ENCODE measurements around the gene RTN4RL1.

Gene RTN4RL1

DNA sequence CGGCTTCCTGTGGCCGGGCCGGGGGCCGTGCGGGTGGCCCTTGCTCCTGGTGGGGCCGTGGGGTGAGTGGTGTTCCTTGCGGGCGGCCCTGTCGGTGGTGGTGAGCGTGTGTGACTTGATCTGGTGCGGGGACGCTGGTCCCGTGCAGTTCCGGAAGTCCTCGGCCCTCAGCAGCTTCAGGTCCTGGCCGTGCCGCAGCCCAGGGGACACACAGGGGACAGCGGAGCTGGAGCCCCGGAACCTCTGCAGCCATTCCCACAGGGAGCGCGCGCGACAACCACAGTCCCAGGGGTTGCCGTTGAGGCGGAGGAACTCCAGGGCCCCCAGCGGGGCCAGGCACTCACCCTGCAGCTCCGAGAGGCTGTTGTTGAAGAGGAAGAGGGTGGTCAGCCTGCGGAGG is 88.4 kb downstream of the RTN4RL1 start:
- Histone ChIP-seq H3K79me1 (replicated peaks; ENCODE audit: low read length, poor library complexity, severe bottlenecking) (no peaks in the 10 kb centered on the region), H3K36me3 (ENCODE audit: control insufficient read depth in 1 of 2, insufficient read depth in 2 of 2, low read depth in 1 of 2, low read length in 2 of 2) (peaks cover 0 to 8% of the 10 kb centered on the region in 2 experiments), H3K4ac (ENCODE audit: low read depth in 1 of 2, low read length in 2 of 2) (no peak overlapping the region), H4K8ac (ENCODE audit: low read length) (no peak overlapping the region), H2BK15ac (ENCODE audit: low read depth, poor library complexity, severe bottlenecking) (no peak overlapping the region), H3K9me3 (ENCODE audit: control insufficient read depth, low read length) (no peaks in the 10 kb centered on the region), H3K18ac (ENCODE audit: low read depth in 1 of 2, low read length in 2 of 2) (no peak overlapping the region), H3K4me2 (ENCODE audit: low read length, poor library complexity, severe bottlenecking) (no peak overlapping the region), H2BK5ac (ENCODE audit: low read depth, low read length, poor library complexity, severe bottlenecking) (no peak overlapping the region), H2BK120ac (ENCODE audit: low read depth, low read length) (no peak overlapping the region), H3K14ac (ENCODE audit: low read length in 2 of 2) (no peak overlapping the region), H2BK12ac (ENCODE audit: low read length in 2 of 2) (no peak overlapping the region), H3K27ac (ENCODE audit: low read length, poor library complexity, severe bottlenecking) (no peak overlapping the region), H3K27me3 (ENCODE audit: control insufficient read depth in 1 of 2, insufficient read depth in 1 of 2, low read length in 2 of 2) (peaks cover 41 to 52% of the 10 kb centered on the region in 2 experiments), H4K91ac (ENCODE audit: low read length) (no peak overlapping the region), H3K23ac (ENCODE audit: low read length in 2 of 2) (no peak overlapping the region), H3K4me1 (ENCODE audit: control insufficient read depth, insufficient read depth, low read depth, low read length) (peaks cover 11% of the 10 kb centered on the region), H2AFZ (ENCODE audit: low read depth, low read length) (no peak overlapping the region), H2AK5ac (ENCODE audit: low read length, severe bottlenecking) (no peak overlapping the region), H3K9ac (ENCODE audit: low read length) (no peak overlapping the region), H3K4me3 (ENCODE audit: insufficient read depth in 1 of 2, low read depth in 1 of 2, low read length in 2 of 2) (no peak overlapping the region)
- WGBS: 92% methylated on average over 28 of the region's 28 CpGs
- DNase-seq: no peak

DNA sequence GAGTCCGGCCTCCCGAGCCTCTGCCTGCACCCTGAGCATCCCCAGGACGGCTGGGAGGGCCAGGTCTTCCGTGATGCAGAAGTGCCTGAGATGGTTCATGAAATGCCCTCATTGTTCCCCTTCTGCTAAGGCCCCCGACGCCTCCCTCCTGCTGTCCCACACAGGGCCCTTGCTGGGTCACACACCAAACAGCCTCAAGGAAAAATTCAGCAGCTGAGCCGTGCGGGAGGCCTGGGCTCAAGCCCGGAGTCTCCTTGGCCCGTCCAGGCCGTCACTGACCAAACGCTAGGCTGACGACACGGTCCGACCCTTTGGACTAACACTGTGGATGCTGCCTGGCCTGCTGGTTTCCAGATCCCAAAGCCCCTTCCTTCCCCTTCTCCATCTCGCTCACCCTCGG is 90.2 kb downstream of the RTN4RL1 start:
- Histone ChIP-seq H2BK5ac (ENCODE audit: low read depth, low read length, poor library complexity, severe bottlenecking) (no peak overlapping the region), H4K91ac (ENCODE audit: low read length) (no peak overlapping the region), H4K8ac (ENCODE audit: low read length) (no peak overlapping the region), H3K23ac (ENCODE audit: low read length in 2 of 2) (no peak overlapping the region), H3K27me3 (ENCODE audit: control insufficient read depth in 1 of 2, insufficient read depth in 1 of 2, low read length in 2 of 2) (peaks cover 45 to 48% of the 10 kb centered on the region in 2 experiments), H2AFZ (ENCODE audit: low read depth, low read length) (no peak overlapping the region), H2BK15ac (ENCODE audit: low read depth, poor library complexity, severe bottlenecking) (no peak overlapping the region), H3K36me3 (ENCODE audit: control insufficient read depth in 1 of 2, insufficient read depth in 2 of 2, low read depth in 1 of 2, low read length in 2 of 2) (peaks cover 0 to 8% of the 10 kb centered on the region in 2 experiments), H3K4me2 (ENCODE audit: low read length, poor library complexity, severe bottlenecking) (no peak overlapping the region), H2AK5ac (ENCODE audit: low read length, severe bottlenecking) (no peak overlapping the region), H3K18ac (ENCODE audit: low read depth in 1 of 2, low read length in 2 of 2) (no peak overlapping the region), H2BK12ac (ENCODE audit: low read length in 2 of 2) (no peak overlapping the region), H3K9me3 (ENCODE audit: control insufficient read depth, low read length) (no peaks in the 10 kb centered on the region), H3K4ac (ENCODE audit: low read depth in 1 of 2, low read length in 2 of 2) (no peak overlapping the region), H3K27ac (ENCODE audit: low read length, poor library complexity, severe bottlenecking) (no peak overlapping the region), H3K4me1 (ENCODE audit: control insufficient read depth, insufficient read depth, low read depth, low read length) (peaks cover 10% of the 10 kb centered on the region), H3K79me1 (replicated peaks; ENCODE audit: low read length, poor library complexity, severe bottlenecking) (no peaks in the 10 kb centered on the region), H2BK120ac (ENCODE audit: low read depth, low read length) (no peak overlapping the region), H3K14ac (ENCODE audit: low read length in 2 of 2) (no peak overlapping the region), H3K9ac (ENCODE audit: low read length) (no peak overlapping the region), H3K4me3 (ENCODE audit: insufficient read depth in 1 of 2, low read depth in 1 of 2, low read length in 2 of 2) (no peak overlapping the region)
- DNase-seq: no peak
- 83% methylated on average over 17 of the region's 17 CpGs for WGBS

- no peak overlapping the region for H3K27ac ChIP-seq (ENCODE audit: low read length, poor library complexity, severe bottlenecking)
- H2AFZ ChIP-seq (ENCODE audit: low read depth, low read length): no peak overlapping the region
- H4K8ac ChIP-seq (ENCODE audit: low read length): no peak overlapping the region
- H3K9ac ChIP-seq (ENCODE audit: low read length): no peak overlapping the region
- no peak overlapping the region for H3K23ac ChIP-seq (ENCODE audit: low read length in 2 of 2)
- no peak overlapping the region for H4K91ac ChIP-seq (ENCODE audit: low read length)
- no peaks in the 10 kb centered on the region for H3K79me1 ChIP-seq (replicated peaks; ENCODE audit: low read length, poor library complexity, severe bottlenecking)
- no peak overlapping the region for H3K4me3 ChIP-seq (ENCODE audit: insufficient read depth in 1 of 2, low read depth in 1 of 2, low read length in 2 of 2)
- H2BK5ac ChIP-seq (ENCODE audit: low read depth, low read length, poor library complexity, severe bottlenecking): no peak overlapping the region
- H3K36me3 ChIP-seq (ENCODE audit: control insufficient read depth in 1 of 2, insufficient read depth in 2 of 2, low read depth in 1 of 2, low read length in 2 of 2): peaks cover 0 to 8% of the 10 kb centered on the region in 2 experiments
- H2BK12ac ChIP-seq (ENCODE audit: low read length in 2 of 2): no peak overlapping the region
- H3K18ac ChIP-seq (ENCODE audit: low read depth in 1 of 2, low read length in 2 of 2): no peak overlapping the region
- H3K14ac ChIP-seq (ENCODE audit: low read length in 2 of 2): no peak overlapping the region
- 89% methylated on average over 23 of the region's 27 CpGs for WGBS
- peaks cover 8% of the 10 kb centered on the region for H3K4me1 ChIP-seq (ENCODE audit: control insufficient read depth, insufficient read depth, low read depth, low read length)
- no peak for DNase-seq
- H3K27me3 ChIP-seq (ENCODE audit: control insufficient read depth in 1 of 2, insufficient read depth in 1 of 2, low read length in 2 of 2): peaks cover 49% of the 10 kb centered on the region in 2 experiments
- H3K4ac ChIP-seq (ENCODE audit: low read depth in 1 of 2, low read length in 2 of 2): no peak overlapping the region
- no peaks in the 10 kb centered on the region for H3K9me3 ChIP-seq (ENCODE audit: control insufficient read depth, low read length)
- no peak overlapping the region for H2BK120ac ChIP-seq (ENCODE audit: low read depth, low read length)
- no peak overlapping the region for H2BK15ac ChIP-seq (ENCODE audit: low read depth, poor library complexity, severe bottlenecking)
- H2AK5ac ChIP-seq (ENCODE audit: low read length, severe bottlenecking): no peak overlapping the region
- H3K4me2 ChIP-seq (ENCODE audit: low read length, poor library complexity, severe bottlenecking): no peak overlapping the region
These were observed 91.0 kb downstream of the RTN4RL1 start for GRCh38 chr17:1933875-1934715.

DNA sequence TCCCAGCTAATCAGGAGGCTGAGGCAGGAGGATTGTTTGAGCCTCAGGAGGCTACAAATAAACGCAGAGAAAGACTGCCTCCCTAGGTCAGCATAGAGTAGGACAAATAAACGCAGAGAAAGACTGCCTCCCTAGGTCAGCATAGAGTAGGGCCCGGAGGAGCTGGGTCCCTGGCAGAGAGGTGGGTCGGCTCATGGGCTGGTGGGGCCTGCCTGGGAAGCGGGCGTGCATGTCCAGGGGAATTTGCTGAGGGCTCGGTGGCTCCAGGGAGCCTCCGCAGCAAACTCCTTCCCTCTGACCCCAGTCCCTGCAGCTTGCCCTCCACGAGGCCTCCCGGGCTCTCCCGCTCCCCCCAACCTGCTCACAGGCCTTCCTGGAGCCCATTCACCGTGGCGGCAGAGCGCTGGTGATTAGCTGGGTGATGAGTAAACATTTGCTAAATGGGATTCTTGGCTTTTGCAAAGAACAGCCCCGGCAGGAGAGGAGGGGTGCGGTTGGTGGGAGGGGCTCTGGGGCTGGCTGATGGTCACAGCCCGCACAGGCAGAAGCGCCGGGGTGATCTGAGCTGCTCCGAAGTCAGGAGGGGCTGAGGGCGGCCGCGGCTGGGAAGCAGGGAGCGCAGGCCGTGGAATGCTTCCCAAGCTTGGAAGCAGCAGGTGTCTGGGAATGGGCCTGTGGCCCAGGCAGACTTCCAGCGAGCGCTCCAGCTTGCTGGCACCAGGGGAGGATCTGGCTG is 93.1 kb downstream of the RTN4RL1 start:
- Histone ChIP-seq H3K79me1 (replicated peaks; ENCODE audit: low read length, poor library complexity, severe bottlenecking) (no peaks in the 10 kb centered on the region), H2AFZ (ENCODE audit: low read depth, low read length) (peak overlapping the region; percentile 47), H3K27me3 (ENCODE audit: control insufficient read depth in 1 of 2, insufficient read depth in 1 of 2, low read length in 2 of 2) (peaks cover 57 to 65% of the 10 kb centered on the region in 2 experiments), H3K18ac (ENCODE audit: low read depth in 1 of 2, low read length in 2 of 2) (no peak overlapping the region), H2BK120ac (ENCODE audit: low read depth, low read length) (no peak overlapping the region), H2AK5ac (ENCODE audit: low read length, severe bottlenecking) (no peak overlapping the region), H3K4me3 (ENCODE audit: insufficient read depth in 1 of 2, low read depth in 1 of 2, low read length in 2 of 2) (peak overlapping the region in 1 of 2 experiments; percentile 27), H4K8ac (ENCODE audit: low read length) (no peak overlapping the region), H3K4ac (ENCODE audit: low read depth in 1 of 2, low read length in 2 of 2) (no peak overlapping the region), H3K9me3 (ENCODE audit: control insufficient read depth, low read length) (no peaks in the 10 kb centered on the region), H3K9ac (ENCODE audit: low read length) (no peak overlapping the region), H3K14ac (ENCODE audit: low read length in 2 of 2) (peak overlapping the region in 1 of 2 experiments; percentile 57), H3K23ac (ENCODE audit: low read length in 2 of 2) (no peak overlapping the region), H2BK5ac (ENCODE audit: low read depth, low read length, poor library complexity, severe bottlenecking) (no peak overlapping the region), H2BK15ac (ENCODE audit: low read depth, poor library complexity, severe bottlenecking) (no peak overlapping the region), H2BK12ac (ENCODE audit: low read length in 2 of 2) (no peak overlapping the region), H4K91ac (ENCODE audit: low read length) (no peak overlapping the region), H3K36me3 (ENCODE audit: control insufficient read depth in 1 of 2, insufficient read depth in 2 of 2, low read depth in 1 of 2, low read length in 2 of 2) (peaks cover 0 to 3% of the 10 kb centered on the region in 2 experiments), H3K4me2 (ENCODE audit: low read length, poor library complexity, severe bottlenecking) (no peak overlapping the region), H3K4me1 (ENCODE audit: control insufficient read depth, insufficient read depth, low read depth, low read length) (peaks cover 12% of the 10 kb centered on the region), H3K27ac (ENCODE audit: low read length, poor library complexity, severe bottlenecking) (no peak overlapping the region)
- 31% methylated on average over 21 of the region's 27 CpGs for WGBS
- no peak for DNase-seq

Data from mesenchymal stem cell (in vitro differentiated cells and primary cell).